Measurements from ENCODE around the gene FOXI2. TPM values are rescaled to one million over a fixed set of nuclear protein-coding genes. Genes with fewer than 3 reads are reported as not detected.

FOXI2 gene
- not detected in 2 replicates for total RNA-seq

GRCh38 chr10:127736915-127737562 is at the start of gene FOXI2:
Gene FOXI2, plus strand, starts transcription at chr10:127737185. Its CDS starts 89 bp downstream, at chr10:127737274.

Other genes starting within 250 kb of the FOXI2 start
- not detected in 2 replicates for gene NPS, start 187.9 kb upstream of the FOXI2 start, total RNA-seq
- gene CLRN3, start 155.8 kb downstream of the FOXI2 start, total RNA-seq, result not detected in 2 replicates
- 4.1 and 14.1 TPM in 2 replicates for gene PTPRE, start 169.9 kb downstream of the FOXI2 start, total RNA-seq

Data from myometrial cell (primary cell).